Neural progenitor cell (in vitro differentiated cells): ENCODE results near the gene RPL6.

Experiments
- EZH2phosphoT487 ChIP-seq: fragments of 200-600 bp; sonication (generic); IDR thresholded peaks from 2 replicates; pipeline ENCODE4 v1.6.1; 2017; ENCODE audit warnings: antibody characterized with exemption
- TF ChIP-seq, protein P1 (sequence below): fragments of 200-600 bp; sonication (generic); IDR thresholded peaks from 2 replicates; pipeline ENCODE4 v1.5.1; 2017; ENCODE audit warnings: antibody characterized with exemption, mild to moderate bottlenecking

DNA sequence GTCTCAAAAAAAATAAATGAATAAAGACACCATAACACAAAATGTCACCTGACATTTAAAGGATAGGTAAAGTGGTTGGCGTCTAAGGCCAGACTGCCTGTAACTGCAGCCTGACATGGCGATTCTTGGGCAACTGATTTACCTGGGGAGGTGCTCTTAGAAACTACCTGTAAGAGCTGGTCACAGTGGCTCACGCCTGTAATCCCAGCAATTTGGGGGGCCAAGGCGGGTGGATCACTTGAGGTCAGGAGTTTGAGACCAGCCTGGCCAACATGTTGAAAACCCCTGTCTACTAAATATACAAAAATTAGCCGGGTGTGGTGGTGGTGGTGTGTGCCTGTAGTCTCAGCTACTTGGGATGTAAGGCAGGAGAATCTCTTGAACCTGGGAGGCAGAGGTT, 8.4 kb downstream of the RPL6 start:
- TF ChIP-seq EZH2phosphoT487, result no peak
- TF ChIP-seq, protein P1, sequence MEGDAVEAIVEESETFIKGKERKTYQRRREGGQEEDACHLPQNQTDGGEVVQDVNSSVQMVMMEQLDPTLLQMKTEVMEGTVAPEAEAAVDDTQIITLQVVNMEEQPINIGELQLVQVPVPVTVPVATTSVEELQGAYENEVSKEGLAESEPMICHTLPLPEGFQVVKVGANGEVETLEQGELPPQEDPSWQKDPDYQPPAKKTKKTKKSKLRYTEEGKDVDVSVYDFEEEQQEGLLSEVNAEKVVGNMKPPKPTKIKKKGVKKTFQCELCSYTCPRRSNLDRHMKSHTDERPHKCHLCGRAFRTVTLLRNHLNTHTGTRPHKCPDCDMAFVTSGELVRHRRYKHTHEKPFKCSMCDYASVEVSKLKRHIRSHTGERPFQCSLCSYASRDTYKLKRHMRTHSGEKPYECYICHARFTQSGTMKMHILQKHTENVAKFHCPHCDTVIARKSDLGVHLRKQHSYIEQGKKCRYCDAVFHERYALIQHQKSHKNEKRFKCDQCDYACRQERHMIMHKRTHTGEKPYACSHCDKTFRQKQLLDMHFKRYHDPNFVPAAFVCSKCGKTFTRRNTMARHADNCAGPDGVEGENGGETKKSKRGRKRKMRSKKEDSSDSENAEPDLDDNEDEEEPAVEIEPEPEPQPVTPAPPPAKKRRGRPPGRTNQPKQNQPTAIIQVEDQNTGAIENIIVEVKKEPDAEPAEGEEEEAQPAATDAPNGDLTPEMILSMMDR, result no peak
